Subcutaneous adipose tissue (tissue), 4 donors: ENCODE results near the gene MMP15. TPM values are rescaled to one million over a fixed set of nuclear protein-coding genes. Genes with fewer than 3 reads are reported as not detected.

Source experiments
- CTCF ChIP-seq: fragments of 450-650 bp; IDR thresholded peaks from one replicate; pipeline ENCODE4 v1.5.1; 2016; ENCODE audit warnings: low read depth, mild to moderate bottlenecking, control low read depth, antibody characterized with exemption, moderate library complexity
- total RNA-seq, 4 donors: library from RNA; depleted of rRNA; stranded (reverse); fragments of >200 nt; gene quantifications; one replicate each; pipeline ENCODE4 v1.1.0, GENCODE V29; 2016

Gene MMP15
- total RNA-seq, 4 donors from 2014 or later, result 2.0 to 26.6 (median 3.4) TPM

GRCh38 chr16:58021661-58022551, 3.6 kb upstream of the MMP15 start:
- no peak for TF ChIP-seq CTCF

- TF ChIP-seq CTCF, result no peak
Observed at GRCh38 chr16:58022601-58023371, 2.8 kb upstream of the MMP15 start.

GRCh38 chr16:58024486-58025350, 836 bp upstream of the MMP15 start:
- TF ChIP-seq CTCF, result no peak

GRCh38 chr16:58026139-58026704, 668 bp downstream of the MMP15 start:
- no peak for TF ChIP-seq CTCF

- no peak for TF ChIP-seq CTCF
Observed at GRCh38 chr16:58026705-58027160, 1.2 kb downstream of the MMP15 start.

- no peak for TF ChIP-seq CTCF
Observed at GRCh38 chr16:58027161-58027915, 1.8 kb downstream of the MMP15 start.
